Tibial nerve (tissue), 3 donors: ENCODE measurements around the gene LHPP.

Source experiments
- CTCF ChIP-seq, 5 experiments: fragments of 200-600 bp in 3 of 5; fragments of 450-650 bp in 2 of 5; sonication (generic) in 3 of 5; IDR thresholded peaks; one replicate each; pipeline ENCODE4 v1.5.1; 2016 to 2019; ENCODE audit warnings: antibody characterized with exemption in 5 of 5, mild to moderate bottlenecking in 3 of 5, moderate library complexity in 2 of 5
- POLR2A ChIP-seq, 2 donors: fragments of 450-650 bp; IDR thresholded peaks; one replicate each; pipeline ENCODE4 v1.6.1; 2017; ENCODE audit warnings: antibody characterized with exemption in 2 of 2, mild to moderate bottlenecking in 2 of 2, moderate library complexity in 2 of 2

GRCh38 chr10:124619802-124620490, 158.3 kb downstream of the LHPP start:
- TF ChIP-seq CTCF (IDR thresholded peaks at IDR 0.05) (no peak), POLR2A (IDR thresholded peaks at IDR 0.05) (peak in 1 of 2 donors; percentile 41)
